CD4-positive, alpha-beta T cell treated with Interleukin-4 for 1 hour (primary cell): ENCODE results near the gene RWDD3.

Experiments used
- DNase-seq, 2 donors: peaks; one replicate each; pipeline ENCODE4 v3.0.0-alpha.2; 2020 to 2022

Gene RWDD3

GRCh38 chr1:95233737-95234500, at the start of gene RWDD3:
TSS of gene RWDD3 (plus strand) at chr1:95234210. CDS start at chr1:95234231, 21 bp downstream.
- DNase-seq, result peak; percentile 92 to 94

GRCh38 chr1:95186149-95186548, 47.9 kb upstream of the RWDD3 start:
- DNase-seq, result no peak

- DNase-seq, result no peak
Observed at GRCh38 chr1:95193591-95193990, 40.4 kb upstream of the RWDD3 start.

GRCh38 chr1:95195046-95195445, 39.0 kb upstream of the RWDD3 start:
- DNase-seq, result no peak

- no peak for DNase-seq
Observed at GRCh38 chr1:95196017-95196416, 38.0 kb upstream of the RWDD3 start.

GRCh38 chr1:95197616-95198252, 36.3 kb upstream of the RWDD3 start:
- no peak for DNase-seq

- DNase-seq, result no peak
Observed at GRCh38 chr1:95201905-95202304, 32.1 kb upstream of the RWDD3 start.

- no peak for DNase-seq
Observed at GRCh38 chr1:95203908-95204437, 30.0 kb upstream of the RWDD3 start.

- no peak for DNase-seq
Observed at GRCh38 chr1:95206514-95206913, 27.5 kb upstream of the RWDD3 start.

- DNase-seq, result no peak
Observed at GRCh38 chr1:95207223-95207935, 26.6 kb upstream of the RWDD3 start.

GRCh38 chr1:95208876-95209275, 25.1 kb upstream of the RWDD3 start:
- no peak for DNase-seq

- no peak for DNase-seq
Observed at GRCh38 chr1:95209291-95209690, 24.7 kb upstream of the RWDD3 start.

- DNase-seq, result no peak
Observed at GRCh38 chr1:95216292-95216990, 17.6 kb upstream of the RWDD3 start.

- no peak for DNase-seq
Observed at GRCh38 chr1:95217371-95217770, 16.6 kb upstream of the RWDD3 start.

- no peak for DNase-seq
Observed at GRCh38 chr1:95219407-95219806, 14.6 kb upstream of the RWDD3 start.

GRCh38 chr1:95221306-95221705, 12.7 kb upstream of the RWDD3 start:
- DNase-seq, result no peak

- DNase-seq, result no peak
Observed at GRCh38 chr1:95222629-95223028, 11.4 kb upstream of the RWDD3 start.

GRCh38 chr1:95223110-95223509, 10.9 kb upstream of the RWDD3 start:
- no peak for DNase-seq

- DNase-seq, result no peak
Observed at GRCh38 chr1:95226781-95227660, 7.0 kb upstream of the RWDD3 start.

GRCh38 chr1:95229037-95229436, 5.0 kb upstream of the RWDD3 start:
- no peak for DNase-seq

- DNase-seq, result no peak
Observed at GRCh38 chr1:95229706-95230105, 4.3 kb upstream of the RWDD3 start.

- no peak for DNase-seq
Observed at GRCh38 chr1:95230256-95230655, 3.8 kb upstream of the RWDD3 start.
